ENCODE results near the gene CALN1.

Gene CALN1

GRCh38 chr7:71761336-71761735 is 650.8 kb downstream of the CALN1 start:
- H3K4me1 ChIP-seq (ENCODE audit: insufficient read depth, insufficient read length) = no peaks in the 10 kb centered on the region
- H3K9ac ChIP-seq (ENCODE audit: insufficient read length, low read depth) = no peak overlapping the region
- DNase-seq (ENCODE audit: low read depth, low spot score) = no peak
- H3K27me3 ChIP-seq (ENCODE audit: insufficient read depth, insufficient read length) = no peaks in the 10 kb centered on the region
- no peaks in the 10 kb centered on the region for H3K36me3 ChIP-seq (ENCODE audit: insufficient read depth, insufficient read length, low read length)
- no peak overlapping the region for H3K4me3 ChIP-seq (ENCODE audit: insufficient read length, low read depth)
- no peak for TF ChIP-seq SUZ12 (IDR thresholded peaks at IDR 0.05; ENCODE audit: extremely low read depth, insufficient read depth, insufficient read length)
- no peak for TF ChIP-seq YY1 (IDR thresholded peaks at IDR 0.05; ENCODE audit: insufficient read depth, insufficient read length)
- no peak for TF ChIP-seq ZNF274 (IDR thresholded peaks at IDR 0.05; ENCODE audit: low read depth, low read length)
- H3K9me3 ChIP-seq (ENCODE audit: insufficient read depth, low read length) = no peaks in the 10 kb centered on the region

GRCh38 chr7:71754828-71755227 is 657.3 kb downstream of the CALN1 start:
- Histone ChIP-seq H3K9ac (ENCODE audit: insufficient read length, low read depth) (no peak overlapping the region), H3K27me3 (ENCODE audit: insufficient read depth, insufficient read length) (peaks cover 32% of the 10 kb centered on the region), H3K4me3 (ENCODE audit: insufficient read length, low read depth) (no peak overlapping the region), H3K36me3 (ENCODE audit: insufficient read depth, insufficient read length, low read length) (no peaks in the 10 kb centered on the region), H3K9me3 (ENCODE audit: insufficient read depth, low read length) (no peaks in the 10 kb centered on the region), H3K4me1 (ENCODE audit: insufficient read depth, insufficient read length) (peaks cover 3% of the 10 kb centered on the region)
- no peak for DNase-seq (ENCODE audit: low read depth, low spot score)
- no peak for TF ChIP-seq SUZ12 (IDR thresholded peaks at IDR 0.05; ENCODE audit: extremely low read depth, insufficient read depth, insufficient read length)
- TF ChIP-seq ZNF274 (IDR thresholded peaks at IDR 0.05; ENCODE audit: low read depth, low read length) = no peak
- TF ChIP-seq YY1 (IDR thresholded peaks at IDR 0.05; ENCODE audit: insufficient read depth, insufficient read length) = no peak

GRCh38 chr7:71753956-71754664 is 658.0 kb downstream of the CALN1 start:
- H3K4me1 ChIP-seq (ENCODE audit: insufficient read depth, insufficient read length) = peaks cover 3% of the 10 kb centered on the region
- no peak for DNase-seq (ENCODE audit: low read depth, low spot score)
- TF ChIP-seq SUZ12 (IDR thresholded peaks at IDR 0.05; ENCODE audit: extremely low read depth, insufficient read depth, insufficient read length) (no peak), ZNF274 (IDR thresholded peaks at IDR 0.05; ENCODE audit: low read depth, low read length) (no peak), YY1 (IDR thresholded peaks at IDR 0.05; ENCODE audit: insufficient read depth, insufficient read length) (no peak)
- no peaks in the 10 kb centered on the region for H3K36me3 ChIP-seq (ENCODE audit: insufficient read depth, insufficient read length, low read length)
- H3K4me3 ChIP-seq (ENCODE audit: insufficient read length, low read depth) = no peak overlapping the region
- no peak overlapping the region for H3K9ac ChIP-seq (ENCODE audit: insufficient read length, low read depth)
- H3K27me3 ChIP-seq (ENCODE audit: insufficient read depth, insufficient read length) = peaks cover 32% of the 10 kb centered on the region
- H3K9me3 ChIP-seq (ENCODE audit: insufficient read depth, low read length) = peaks cover 4% of the 10 kb centered on the region

GRCh38 chr7:71753236-71753635 is 658.9 kb downstream of the CALN1 start:
- Histone ChIP-seq H3K9ac (ENCODE audit: insufficient read length, low read depth) (no peak overlapping the region), H3K4me1 (ENCODE audit: insufficient read depth, insufficient read length) (peaks cover 3% of the 10 kb centered on the region), H3K36me3 (ENCODE audit: insufficient read depth, insufficient read length, low read length) (no peaks in the 10 kb centered on the region), H3K9me3 (ENCODE audit: insufficient read depth, low read length) (peaks cover 10% of the 10 kb centered on the region), H3K27me3 (ENCODE audit: insufficient read depth, insufficient read length) (peaks cover 32% of the 10 kb centered on the region), H3K4me3 (ENCODE audit: insufficient read length, low read depth) (no peak overlapping the region)
- no peak for TF ChIP-seq ZNF274 (IDR thresholded peaks at IDR 0.05; ENCODE audit: low read depth, low read length)
- TF ChIP-seq YY1 (IDR thresholded peaks at IDR 0.05; ENCODE audit: insufficient read depth, insufficient read length) = no peak
- no peak for TF ChIP-seq SUZ12 (IDR thresholded peaks at IDR 0.05; ENCODE audit: extremely low read depth, insufficient read depth, insufficient read length)
- DNase-seq (ENCODE audit: low read depth, low spot score) = no peak

GRCh38 chr7:71752171-71752935 is 659.8 kb downstream of the CALN1 start:
- no peak for TF ChIP-seq ZNF274 (IDR thresholded peaks at IDR 0.05; ENCODE audit: low read depth, low read length)
- no peak for TF ChIP-seq YY1 (IDR thresholded peaks at IDR 0.05; ENCODE audit: insufficient read depth, insufficient read length)
- no peak for TF ChIP-seq SUZ12 (IDR thresholded peaks at IDR 0.05; ENCODE audit: extremely low read depth, insufficient read depth, insufficient read length)
- peak overlapping the region; percentile 72 for H3K9ac ChIP-seq (ENCODE audit: insufficient read length, low read depth)
- no peak for DNase-seq (ENCODE audit: low read depth, low spot score)

GRCh38 chr7:71750290-71750689 is 661.8 kb downstream of the CALN1 start:
- no peaks in the 10 kb centered on the region for H3K36me3 ChIP-seq (ENCODE audit: insufficient read depth, insufficient read length, low read length)
- no peak overlapping the region for H3K4me3 ChIP-seq (ENCODE audit: insufficient read length, low read depth)
- peaks cover 3% of the 10 kb centered on the region for H3K4me1 ChIP-seq (ENCODE audit: insufficient read depth, insufficient read length)
- peaks cover 10% of the 10 kb centered on the region for H3K9me3 ChIP-seq (ENCODE audit: insufficient read depth, low read length)
- no peak overlapping the region for H3K9ac ChIP-seq (ENCODE audit: insufficient read length, low read depth)
- H3K27me3 ChIP-seq (ENCODE audit: insufficient read depth, insufficient read length) = peaks cover 32% of the 10 kb centered on the region
- DNase-seq (ENCODE audit: low read depth, low spot score) = no peak
- TF ChIP-seq YY1 (IDR thresholded peaks at IDR 0.05; ENCODE audit: insufficient read depth, insufficient read length) = no peak
- TF ChIP-seq ZNF274 (IDR thresholded peaks at IDR 0.05; ENCODE audit: low read depth, low read length) = no peak
- TF ChIP-seq SUZ12 (IDR thresholded peaks at IDR 0.05; ENCODE audit: extremely low read depth, insufficient read depth, insufficient read length) = no peak

More at GRCh38 chr7:71752171-71752935, 659.8 kb downstream of the CALN1 start:
- H3K4me3 ChIP-seq (ENCODE audit: insufficient read length, low read depth) = peak overlapping the region; percentile 28
- H3K36me3 ChIP-seq (ENCODE audit: insufficient read depth, insufficient read length, low read length) = no peaks in the 10 kb centered on the region
- H3K4me1 ChIP-seq (ENCODE audit: insufficient read depth, insufficient read length) = peaks cover 3% of the 10 kb centered on the region
- H3K9me3 ChIP-seq (ENCODE audit: insufficient read depth, low read length) = peaks cover 10% of the 10 kb centered on the region
- peaks cover 32% of the 10 kb centered on the region for H3K27me3 ChIP-seq (ENCODE audit: insufficient read depth, insufficient read length)

GRCh38 chr7:71746006-71746405 is 666.1 kb downstream of the CALN1 start:
- no peak for DNase-seq (ENCODE audit: low read depth, low spot score)
- Histone ChIP-seq H3K9ac (ENCODE audit: insufficient read length, low read depth) (no peak overlapping the region), H3K9me3 (ENCODE audit: insufficient read depth, low read length) (peaks cover 10% of the 10 kb centered on the region), H3K4me1 (ENCODE audit: insufficient read depth, insufficient read length) (no peaks in the 10 kb centered on the region), H3K4me3 (ENCODE audit: insufficient read length, low read depth) (no peak overlapping the region), H3K36me3 (ENCODE audit: insufficient read depth, insufficient read length, low read length) (no peaks in the 10 kb centered on the region), H3K27me3 (ENCODE audit: insufficient read depth, insufficient read length) (peaks cover 3% of the 10 kb centered on the region)
- TF ChIP-seq SUZ12 (IDR thresholded peaks at IDR 0.05; ENCODE audit: extremely low read depth, insufficient read depth, insufficient read length) (no peak), YY1 (IDR thresholded peaks at IDR 0.05; ENCODE audit: insufficient read depth, insufficient read length) (no peak), ZNF274 (IDR thresholded peaks at IDR 0.05; ENCODE audit: low read depth, low read length) (no peak)
